ACC112 (cell line): Measurements from ENCODE around the gene NKX1-1.
"Not testable (repeated sequence)": the region's sequence is repeated elsewhere in the genome, so short reads cannot be mapped to it uniquely, and the experiment has no call there.

Experiments used
- H2AFZ ChIP-seq: fragments of 200-600 bp; sonication (generic); one replicate; pipeline ENCODE4 v1.6.0; 2017; ENCODE audit warnings: antibody characterized with exemption, low read length; ENCODE audit not compliant: unreplicated experiment
- H3K27ac ChIP-seq: fragments of 200-600 bp; sonication (generic); 2 replicates; pipeline ENCODE4 v1.5.1; 2014; ENCODE audit warnings: low read depth, mild to moderate bottlenecking, antibody characterized with exemption, low read length, moderate library complexity
- H3K27me3 ChIP-seq: fragments of 200-600 bp; sonication (generic); 2 replicates; pipeline ENCODE4 v1.6.1; 2014; ENCODE audit warnings: mild to moderate bottlenecking, antibody characterized with exemption, low read length, moderate library complexity, mixed read lengths; ENCODE audit not compliant: insufficient read depth
- H3K36me3 ChIP-seq: fragments of 200-600 bp; sonication (generic); 2 replicates; pipeline ENCODE4 v1.6.1; 2016; ENCODE audit warnings: mild to moderate bottlenecking, antibody characterized with exemption, low read length, moderate library complexity, mixed read lengths; ENCODE audit not compliant: insufficient read depth
- H3K4me1 ChIP-seq: fragments of 200-600 bp; sonication (generic); one replicate; pipeline ENCODE4 v1.6.1; 2016; ENCODE audit warnings: low read length, mixed read lengths; ENCODE audit not compliant: insufficient read depth, unreplicated experiment, control insufficient read depth
- H3K4me3 ChIP-seq: fragments of 200-600 bp; sonication (generic); 2 replicates; pipeline ENCODE4 v1.5.1; 2014; ENCODE audit warnings: mild to moderate bottlenecking, low read depth, low read length
- H3K79me2 ChIP-seq: fragments of 200-600 bp; sonication (generic); one replicate; pipeline ENCODE4 v1.6.0; 2016; ENCODE audit warnings: low read length; ENCODE audit not compliant: control insufficient read depth, unreplicated experiment, insufficient read depth

The NKX1-1 gene

GRCh38 chr4:1376391-1376840, 29.8 kb downstream of the NKX1-1 start:
- H2AFZ ChIP-seq = no peak overlapping the region
- no peak overlapping the region for H3K27ac ChIP-seq
- H3K4me1 ChIP-seq = no peaks in the 10 kb centered on the region
- no peaks in the 10 kb centered on the region for H3K79me2 ChIP-seq
- no peak overlapping the region for H3K4me3 ChIP-seq
- no peaks in the 10 kb centered on the region for H3K27me3 ChIP-seq
- peaks cover 6% of the 10 kb centered on the region; the same call in 1 of the 2 replicates for H3K36me3 ChIP-seq

DNA sequence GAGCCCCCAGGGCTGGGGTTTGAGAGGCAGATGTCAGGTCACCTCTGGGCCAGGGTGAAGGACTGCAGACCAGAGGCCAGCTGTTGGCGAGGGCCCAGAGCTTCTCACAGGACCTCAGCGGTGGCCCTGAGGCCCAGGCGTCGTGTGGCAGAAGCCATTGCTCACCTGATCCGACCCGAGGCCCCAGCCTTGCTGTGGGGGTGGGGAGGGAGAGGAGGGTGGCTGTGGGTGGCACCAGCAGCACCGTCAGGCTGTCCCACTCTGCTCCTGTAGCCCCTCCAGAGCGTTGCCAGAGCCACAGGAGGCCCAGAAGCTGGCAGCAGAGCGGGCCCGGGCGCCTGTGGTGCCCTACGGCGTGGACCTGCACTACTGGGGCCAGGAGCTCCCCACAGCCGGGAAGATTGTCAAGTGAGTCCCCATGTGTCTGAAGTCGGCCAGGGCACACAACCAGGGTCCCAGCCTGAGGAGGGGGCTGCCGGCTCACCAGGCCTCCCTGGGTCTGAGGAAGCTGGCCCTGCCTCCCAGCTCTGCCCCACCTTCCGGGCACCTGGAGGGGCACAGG, 30.4 kb downstream of the NKX1-1 start:
- Histone ChIP-seq H2AFZ (no peak overlapping the region), H3K36me3 (peaks cover 6% of the 10 kb centered on the region; the same call in 1 of the 2 replicates), H3K27ac (no peak overlapping the region), H3K27me3 (no peaks in the 10 kb centered on the region), H3K79me2 (no peaks in the 10 kb centered on the region), H3K4me3 (no peak overlapping the region), H3K4me1 (no peaks in the 10 kb centered on the region)

- H3K27ac ChIP-seq = no peak overlapping the region
- H2AFZ ChIP-seq = no peak overlapping the region
- H3K4me1 ChIP-seq = no peaks in the 10 kb centered on the region
- no peaks in the 10 kb centered on the region for H3K27me3 ChIP-seq
- H3K4me3 ChIP-seq = no peak overlapping the region
- H3K36me3 ChIP-seq = peaks cover 6% of the 10 kb centered on the region; the same call in 1 of the 2 replicates
- H3K79me2 ChIP-seq = no peaks in the 10 kb centered on the region
These were observed 31.1 kb downstream of the NKX1-1 start for GRCh38 chr4:1375051-1375721.

DNA sequence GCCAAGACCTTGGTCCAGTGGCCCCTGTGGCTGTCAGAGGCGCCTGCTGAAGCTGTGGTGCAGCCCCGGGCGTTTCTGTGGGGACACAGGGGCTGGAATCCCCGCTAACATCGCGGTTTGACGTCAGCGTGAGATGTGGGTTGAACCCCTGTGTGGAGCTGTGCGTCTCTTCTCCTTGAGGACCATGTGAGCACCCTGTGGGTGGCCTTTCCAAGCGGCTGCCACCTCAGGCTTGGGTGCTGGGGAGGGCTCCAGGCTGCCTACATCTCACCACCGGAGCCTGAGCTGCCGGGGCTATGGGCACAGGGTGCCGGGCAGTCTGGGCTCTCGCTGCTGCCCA, 31.6 kb downstream of the NKX1-1 start:
- H3K36me3 ChIP-seq = peaks cover 6% of the 10 kb centered on the region; the same call in 1 of the 2 replicates
- no peaks in the 10 kb centered on the region for H3K27me3 ChIP-seq
- H3K27ac ChIP-seq = no peak overlapping the region
- no peaks in the 10 kb centered on the region for H3K4me1 ChIP-seq
- H3K4me3 ChIP-seq = no peak overlapping the region
- H2AFZ ChIP-seq = no peak overlapping the region
- no peaks in the 10 kb centered on the region for H3K79me2 ChIP-seq

GRCh38 chr4:1373892-1374705, 32.1 kb downstream of the NKX1-1 start:
- Histone ChIP-seq H2AFZ (no peak overlapping the region), H3K4me3 (no peak overlapping the region), H3K36me3 (peaks cover 6% of the 10 kb centered on the region; the same call in 1 of the 2 replicates), H3K4me1 (no peaks in the 10 kb centered on the region), H3K27me3 (no peaks in the 10 kb centered on the region), H3K27ac (no peak overlapping the region), H3K79me2 (no peaks in the 10 kb centered on the region)

DNA sequence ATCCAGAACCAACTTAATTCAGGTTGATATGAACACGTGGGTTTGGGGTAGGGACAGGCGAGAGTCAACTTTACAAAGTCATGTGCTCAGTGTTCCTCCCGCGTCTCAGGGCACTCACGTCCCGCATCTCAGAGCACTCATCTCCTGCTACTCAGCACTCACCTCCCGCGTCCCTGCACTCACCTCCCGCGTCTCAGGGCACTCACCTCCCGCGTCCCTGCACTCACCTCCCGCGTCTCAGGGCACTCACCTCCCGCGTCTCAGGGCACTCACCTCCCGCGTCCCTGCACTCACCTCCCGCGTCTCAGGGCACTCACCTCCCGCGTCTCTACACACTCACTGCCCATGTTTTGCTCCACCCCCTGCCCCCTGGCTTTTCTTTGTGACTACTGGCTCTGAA, 33.7 kb downstream of the NKX1-1 start:
- not testable (repeated sequence) for H3K4me1 ChIP-seq, H3K27ac ChIP-seq, H2AFZ ChIP-seq, H3K27me3 ChIP-seq, H3K79me2 ChIP-seq, H3K4me3 ChIP-seq, H3K36me3 ChIP-seq

GRCh38 chr4:1371176-1372165, 34.8 kb downstream of the NKX1-1 start:
- H3K79me2 ChIP-seq = no peaks in the 10 kb centered on the region
- no peak overlapping the region for H2AFZ ChIP-seq
- no peak overlapping the region for H3K4me3 ChIP-seq
- no peaks in the 10 kb centered on the region for H3K27me3 ChIP-seq
- peaks cover 6% of the 10 kb centered on the region; the same call in 1 of the 2 replicates for H3K36me3 ChIP-seq
- no peaks in the 10 kb centered on the region for H3K4me1 ChIP-seq
- H3K27ac ChIP-seq = no peak overlapping the region

- no peak overlapping the region for H3K4me3 ChIP-seq
- H2AFZ ChIP-seq = no peak overlapping the region
- no peaks in the 10 kb centered on the region for H3K79me2 ChIP-seq
- no peaks in the 10 kb centered on the region for H3K27me3 ChIP-seq
- H3K4me1 ChIP-seq = no peaks in the 10 kb centered on the region
- H3K27ac ChIP-seq = no peak overlapping the region
- peaks cover 6% of the 10 kb centered on the region; the same call in 1 of the 2 replicates for H3K36me3 ChIP-seq
These were observed 35.7 kb downstream of the NKX1-1 start for GRCh38 chr4:1370321-1371124.

DNA sequence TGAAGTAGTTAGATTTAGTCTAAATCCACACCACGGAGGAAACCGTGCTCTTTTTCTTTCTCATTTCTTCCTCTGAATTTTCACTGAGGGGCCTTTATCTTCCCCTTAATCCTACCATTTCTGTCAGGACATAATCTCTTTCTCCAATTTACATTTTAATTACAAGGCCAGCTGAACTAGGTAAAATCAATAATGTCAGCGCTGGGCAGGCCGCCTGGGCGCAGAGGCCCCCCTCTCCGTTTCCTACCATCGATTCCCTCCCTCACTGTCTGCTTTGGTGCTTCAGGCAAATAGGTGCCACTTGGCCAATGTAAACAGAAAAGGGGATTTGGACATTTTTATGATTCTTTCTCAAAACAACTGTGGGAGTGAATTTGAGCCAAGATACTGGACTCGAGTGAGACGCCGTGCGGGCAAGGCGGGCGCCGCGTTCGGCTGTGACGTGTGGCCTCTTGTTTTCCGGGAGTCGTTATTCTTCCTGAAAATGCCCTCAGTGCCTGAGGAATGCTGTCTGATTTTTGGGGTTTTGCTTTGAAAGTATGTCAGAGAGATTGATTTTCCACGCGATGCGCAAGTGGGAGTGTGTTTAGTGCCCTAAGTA, 36.7 kb downstream of the NKX1-1 start:
- H3K4me1 ChIP-seq = no peaks in the 10 kb centered on the region
- no peaks in the 10 kb centered on the region for H3K79me2 ChIP-seq
- no peak overlapping the region for H2AFZ ChIP-seq
- H3K27me3 ChIP-seq = no peaks in the 10 kb centered on the region
- H3K4me3 ChIP-seq = no peak overlapping the region
- peaks cover 6% of the 10 kb centered on the region; the same call in 1 of the 2 replicates for H3K36me3 ChIP-seq
- no peak overlapping the region for H3K27ac ChIP-seq
